HepG2 (cell line): ENCODE data around the gene ANP32A. TPM values are rescaled to one million over a fixed set of nuclear protein-coding genes. Genes with fewer than 3 reads are reported as not detected.

ENCODE experiments used
- CREB1 ChIP-seq, 2 experiments: fragments of 450-650 bp in 1 of 2; IDR thresholded peaks; 2 replicates each; pipeline ENCODE4 v1.6.1; 2016 to 2017; ENCODE audit warnings: control low read depth in 1 of 2, mild to moderate bottlenecking in 1 of 2, missing compliant biosample characterization in 1 of 2, missing genetic modification characterization in 1 of 2
- DMAP1 ChIP-seq: IDR thresholded peaks from 2 replicates; pipeline ENCODE4 v1.6.1; 2016
- FOXP1 ChIP-seq, 2 experiments: fragments of 450-650 bp in 1 of 2; IDR thresholded peaks; 2 replicates each; pipeline ENCODE4 v1.6.1; 2017 to 2018; ENCODE audit warnings: antibody characterized with exemption in 1 of 2
- HOXA9 ChIP-seq: sonication (generic); formaldehyde crosslinking; IDR thresholded peaks from 2 replicates; pipeline ENCODE4 v1.8.1; 2022; ENCODE audit warnings: missing genetic modification reagents, mild to moderate bottlenecking, moderate library complexity, borderline replicate concordance
- PHF8 ChIP-seq: sonication (generic); formaldehyde crosslinking; IDR thresholded peaks from 2 replicates; pipeline ENCODE4 v1.5.0; 2020; ENCODE audit warnings: missing genetic modification reagents
- RBFOX2 ChIP-seq: fragments of 200-400 bp; formaldehyde crosslinking; IDR thresholded peaks from 2 replicates; pipeline ENCODE4 v1.6.1; 2017; ENCODE audit warnings: low read depth, mild to moderate bottlenecking, low read length
- SETDB1 ChIP-seq: sonication (generic); formaldehyde crosslinking; IDR thresholded peaks from 2 replicates; pipeline ENCODE4 v1.5.1; 2020; ENCODE audit warnings: missing genetic modification reagents, mild to moderate bottlenecking, borderline replicate concordance
- SPEN ChIP-seq: sonication (generic); formaldehyde crosslinking; IDR thresholded peaks from 2 replicates; pipeline ENCODE4 v1.5.1; 2020; ENCODE audit warnings: low read depth, mild to moderate bottlenecking, missing genetic modification reagents
- ZNF891 ChIP-seq: sonication (generic); formaldehyde crosslinking; IDR thresholded peaks from 2 replicates; pipeline ENCODE4 v1.5.0; 2020; ENCODE audit warnings: mild to moderate bottlenecking, missing genetic modification reagents
- polyA plus RNA-seq, 8 experiments: library from polyadenylated mRNA; depleted of rRNA in 3 of 8; stranded (reverse) in 7 of 8; unstranded in 1 of 8; fragments of >200 nt; fragmentation: Illumina TruSeq in 4 of 8; extraction: Trizol in 4 of 8; gene quantifications; 2 replicates each; pipeline versions ENCODE4 v1.2.1 to v1.2.3, GENCODE V29; 2011 to 2016; ENCODE audit warnings: low read depth in 4 of 8, missing spikeins in 1 of 8, mixed read lengths in 1 of 8; ENCODE audit not compliant: insufficient read depth in 1 of 8
- total RNA-seq, 5 experiments: library from RNA; depleted of rRNA; stranded (reverse); fragments of >200 nt; fragmentation: Illumina TruSeq; extraction: Trizol; gene quantifications; 2 replicates each; pipeline ENCODE4 v1.2.3, GENCODE V29; 2016; ENCODE audit warnings: low read depth in 1 of 5
- TF ChIP-seq, protein P1 (sequence below): sonication (generic); formaldehyde crosslinking; conservative IDR thresholded peaks from 2 replicates; pipeline ENCODE4 v1.8.0; 2022; ENCODE audit warnings: low read depth, missing genetic modification reagents
- TF ChIP-seq, protein P2 (sequence below): sonication (generic); formaldehyde crosslinking; IDR thresholded peaks from 2 replicates; pipeline ENCODE4 v1.5.0; 2020; ENCODE audit warnings: mild to moderate bottlenecking, missing genetic modification reagents, borderline replicate concordance

The ANP32A gene
- total and polyA plus RNA-seq, 2 of the 13 experiments (the other 11 are each of a cell fraction or from before 2014, with no cell fraction given): 60.6 to 206 TPM

DNA sequence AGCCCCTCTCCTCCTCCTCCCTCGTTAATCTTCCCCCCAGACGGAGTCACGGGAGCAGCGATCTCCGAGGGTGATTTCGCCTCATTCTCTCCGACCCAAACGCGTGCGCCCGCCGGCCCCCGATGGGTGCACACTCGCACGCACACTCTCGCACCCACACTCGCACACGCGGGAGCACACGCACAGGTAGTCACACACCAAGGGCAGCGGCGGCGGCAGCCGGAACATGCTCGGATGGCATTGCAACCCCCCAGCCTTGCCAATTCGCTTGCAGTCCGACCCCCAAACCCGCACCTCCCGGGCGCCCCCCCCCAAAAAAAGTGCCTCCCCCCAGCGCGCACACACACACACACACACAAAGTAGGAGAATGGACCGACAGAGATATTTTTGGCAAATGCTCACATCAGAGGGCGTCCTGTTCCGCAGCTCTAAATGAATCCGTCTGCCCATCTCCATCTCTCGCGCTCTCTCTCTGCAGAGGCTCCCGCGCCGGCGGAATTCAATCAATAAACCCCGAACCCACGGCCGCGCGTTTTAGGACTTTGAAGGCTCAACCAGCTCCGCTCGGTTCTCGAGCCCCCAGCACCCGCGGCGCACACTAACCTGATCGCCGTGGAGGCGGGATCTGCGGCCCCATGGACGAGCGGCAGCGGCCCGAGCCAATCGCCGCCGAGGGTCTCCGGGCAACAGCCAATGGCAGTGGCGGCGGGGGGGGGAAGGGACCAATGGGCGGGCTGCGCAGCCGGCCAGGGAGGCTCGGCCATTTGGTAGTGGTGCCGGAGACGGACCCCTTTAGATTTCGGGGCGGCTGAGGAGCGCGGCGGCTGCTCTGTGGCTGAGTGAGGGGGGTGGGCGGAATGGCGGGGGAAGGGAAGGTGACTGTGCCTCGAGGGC, at the start of gene ANP32A (continued):
- TF ChIP-seq PHF8 (CRISPR knock-in tag) (peak; percentile 43; the same call in 1 of the 2 replicates), HOXA9 (no peak), FOXP1 (IDR thresholded peaks at IDR 0.05) (no peak), FOXP1 (CRISPR knock-in tag; IDR thresholded peaks at IDR 0.05) (no peak), SETDB1 (CRISPR knock-in tag) (no peak), ZNF891 (CRISPR knock-in tag) (peak; percentile 9; the same call in 1 of the 2 replicates), CREB1 (IDR thresholded peaks at IDR 0.05) (peak; percentile 42), CREB1 (CRISPR knock-in tag; IDR thresholded peaks at IDR 0.05) (no peak), RBFOX2 (peak; percentile 83), SPEN (CRISPR knock-in tag) (0 out of 2 replicates have a peak, but pooled peaks have one; percentile 14), DMAP1 (CRISPR knock-in tag) (0 out of 2 replicates have a peak, but pooled peaks have one; percentile 3)
- TF ChIP-seq, protein P1, sequence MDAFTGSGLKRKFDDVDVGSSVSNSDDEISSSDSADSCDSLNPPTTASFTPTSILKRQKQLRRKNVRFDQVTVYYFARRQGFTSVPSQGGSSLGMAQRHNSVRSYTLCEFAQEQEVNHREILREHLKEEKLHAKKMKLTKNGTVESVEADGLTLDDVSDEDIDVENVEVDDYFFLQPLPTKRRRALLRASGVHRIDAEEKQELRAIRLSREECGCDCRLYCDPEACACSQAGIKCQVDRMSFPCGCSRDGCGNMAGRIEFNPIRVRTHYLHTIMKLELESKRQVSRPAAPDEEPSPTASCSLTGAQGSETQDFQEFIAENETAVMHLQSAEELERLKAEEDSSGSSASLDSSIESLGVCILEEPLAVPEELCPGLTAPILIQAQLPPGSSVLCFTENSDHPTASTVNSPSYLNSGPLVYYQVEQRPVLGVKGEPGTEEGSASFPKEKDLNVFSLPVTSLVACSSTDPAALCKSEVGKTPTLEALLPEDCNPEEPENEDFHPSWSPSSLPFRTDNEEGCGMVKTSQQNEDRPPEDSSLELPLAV (CRISPR knock-in tag): no peak
- TF ChIP-seq, protein P2, sequence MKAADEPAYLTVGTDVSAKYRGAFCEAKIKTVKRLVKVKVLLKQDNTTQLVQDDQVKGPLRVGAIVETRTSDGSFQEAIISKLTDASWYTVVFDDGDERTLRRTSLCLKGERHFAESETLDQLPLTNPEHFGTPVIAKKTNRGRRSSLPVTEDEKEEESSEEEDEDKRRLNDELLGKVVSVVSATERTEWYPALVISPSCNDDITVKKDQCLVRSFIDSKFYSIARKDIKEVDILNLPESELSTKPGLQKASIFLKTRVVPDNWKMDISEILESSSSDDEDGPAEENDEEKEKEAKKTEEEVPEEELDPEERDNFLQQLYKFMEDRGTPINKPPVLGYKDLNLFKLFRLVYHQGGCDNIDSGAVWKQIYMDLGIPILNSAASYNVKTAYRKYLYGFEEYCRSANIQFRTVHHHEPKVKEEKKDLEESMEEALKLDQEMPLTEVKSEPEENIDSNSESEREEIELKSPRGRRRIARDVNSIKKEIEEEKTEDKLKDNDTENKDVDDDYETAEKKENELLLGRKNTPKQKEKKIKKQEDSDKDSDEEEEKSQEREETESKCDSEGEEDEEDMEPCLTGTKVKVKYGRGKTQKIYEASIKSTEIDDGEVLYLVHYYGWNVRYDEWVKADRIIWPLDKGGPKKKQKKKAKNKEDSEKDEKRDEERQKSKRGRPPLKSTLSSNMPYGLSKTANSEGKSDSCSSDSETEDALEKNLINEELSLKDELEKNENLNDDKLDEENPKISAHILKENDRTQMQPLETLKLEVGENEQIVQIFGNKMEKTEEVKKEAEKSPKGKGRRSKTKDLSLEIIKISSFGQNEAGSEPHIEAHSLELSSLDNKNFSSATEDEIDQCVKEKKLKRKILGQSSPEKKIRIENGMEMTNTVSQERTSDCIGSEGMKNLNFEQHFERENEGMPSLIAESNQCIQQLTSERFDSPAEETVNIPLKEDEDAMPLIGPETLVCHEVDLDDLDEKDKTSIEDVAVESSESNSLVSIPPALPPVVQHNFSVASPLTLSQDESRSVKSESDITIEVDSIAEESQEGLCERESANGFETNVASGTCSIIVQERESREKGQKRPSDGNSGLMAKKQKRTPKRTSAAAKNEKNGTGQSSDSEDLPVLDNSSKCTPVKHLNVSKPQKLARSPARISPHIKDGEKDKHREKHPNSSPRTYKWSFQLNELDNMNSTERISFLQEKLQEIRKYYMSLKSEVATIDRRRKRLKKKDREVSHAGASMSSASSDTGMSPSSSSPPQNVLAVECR (CRISPR knock-in tag): peak; percentile 5; the same call in 1 of the 2 replicates
